Hepatocyte (in vitro differentiated cells): Measurements from ENCODE around the gene TOP1.

Source experiments
- EZH2 ChIP-seq: fragments of 200-600 bp; sonication (generic); IDR thresholded peaks from 2 replicates; pipeline ENCODE4 v1.6.1; 2016; ENCODE audit warnings: antibody characterized with exemption, mild to moderate bottlenecking, borderline replicate concordance
- EZH2phosphoT487 ChIP-seq: fragments of 200-600 bp; sonication (generic); IDR thresholded peaks from one replicate; pipeline ENCODE4 v1.6.1; 2018; ENCODE audit warnings: antibody characterized with exemption, mild to moderate bottlenecking, low read depth, moderate library complexity; ENCODE audit not compliant: unreplicated experiment, severe bottlenecking
- TF ChIP-seq, protein P1 (sequence below): fragments of 200-600 bp; sonication (generic); IDR thresholded peaks from 2 replicates; pipeline ENCODE4 v1.5.1; 2016; ENCODE audit warnings: antibody characterized with exemption, mild to moderate bottlenecking; ENCODE audit not compliant: poor library complexity

DNA sequence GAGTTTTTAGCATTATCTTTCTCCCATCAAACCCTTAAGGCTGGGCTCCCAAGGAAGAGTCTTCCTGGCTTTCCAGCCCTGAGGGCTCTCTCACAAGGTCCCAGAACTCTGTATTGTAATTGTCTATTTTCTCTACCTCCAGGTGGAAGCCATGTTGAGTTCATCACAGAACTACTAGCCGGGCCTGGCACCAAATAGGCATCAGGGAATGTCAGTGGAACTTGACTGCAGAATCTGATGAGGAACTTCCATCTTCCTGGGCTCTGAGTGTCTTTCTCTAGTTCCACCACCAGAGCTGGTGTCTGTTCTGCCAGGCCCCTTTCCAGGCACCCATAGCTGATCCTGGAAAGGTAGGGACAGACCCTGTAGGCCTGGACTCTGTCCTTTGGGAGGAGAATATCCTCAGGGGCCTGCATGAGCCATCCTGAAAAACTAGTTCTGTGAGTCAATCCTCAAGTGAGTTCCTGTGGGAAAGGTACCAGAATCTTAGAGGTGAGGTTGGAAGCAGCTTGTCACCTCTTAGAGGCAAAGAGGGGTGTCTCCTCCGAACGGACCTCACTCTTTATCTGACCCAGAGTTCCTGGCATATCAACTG is 11.1 kb upstream of the TOP1 start:
- TF ChIP-seq, protein P1, sequence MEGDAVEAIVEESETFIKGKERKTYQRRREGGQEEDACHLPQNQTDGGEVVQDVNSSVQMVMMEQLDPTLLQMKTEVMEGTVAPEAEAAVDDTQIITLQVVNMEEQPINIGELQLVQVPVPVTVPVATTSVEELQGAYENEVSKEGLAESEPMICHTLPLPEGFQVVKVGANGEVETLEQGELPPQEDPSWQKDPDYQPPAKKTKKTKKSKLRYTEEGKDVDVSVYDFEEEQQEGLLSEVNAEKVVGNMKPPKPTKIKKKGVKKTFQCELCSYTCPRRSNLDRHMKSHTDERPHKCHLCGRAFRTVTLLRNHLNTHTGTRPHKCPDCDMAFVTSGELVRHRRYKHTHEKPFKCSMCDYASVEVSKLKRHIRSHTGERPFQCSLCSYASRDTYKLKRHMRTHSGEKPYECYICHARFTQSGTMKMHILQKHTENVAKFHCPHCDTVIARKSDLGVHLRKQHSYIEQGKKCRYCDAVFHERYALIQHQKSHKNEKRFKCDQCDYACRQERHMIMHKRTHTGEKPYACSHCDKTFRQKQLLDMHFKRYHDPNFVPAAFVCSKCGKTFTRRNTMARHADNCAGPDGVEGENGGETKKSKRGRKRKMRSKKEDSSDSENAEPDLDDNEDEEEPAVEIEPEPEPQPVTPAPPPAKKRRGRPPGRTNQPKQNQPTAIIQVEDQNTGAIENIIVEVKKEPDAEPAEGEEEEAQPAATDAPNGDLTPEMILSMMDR = no peak
- no peak for TF ChIP-seq EZH2phosphoT487
- TF ChIP-seq EZH2 = no peak
